OCI-LY3 (cell line): ENCODE results near the gene C9orf57.
"Not testable (repeated sequence)": the region's sequence is repeated elsewhere in the genome, so short reads cannot be mapped to it uniquely, and the experiment has no call there.

Source experiments
- H2AFZ ChIP-seq: fragments of 200-600, 300-600 bp; shearing (Covaris generic); 2 replicates; pipeline ENCODE4 v1.6.0; 2014; ENCODE audit warnings: antibody characterized with exemption, low read depth, low read length
- H3K27ac ChIP-seq: fragments of 200-600, 300-600 bp; sonication (generic); 2 replicates; pipeline ENCODE4 v1.5.1; 2014; ENCODE audit warnings: mild to moderate bottlenecking, low read length, moderate library complexity, mixed read lengths
- H3K27me3 ChIP-seq: fragments of 200-600, 300-600 bp; sonication (generic); 2 replicates; pipeline ENCODE4 v1.6.1; 2014; ENCODE audit warnings: low read depth, low read length, mixed read lengths
- H3K36me3 ChIP-seq: fragments of 200-600, 300-600 bp; sonication (generic); replicated peaks from 2 replicates; pipeline ENCODE3; 2014; ENCODE audit warnings: low read depth, low read length, mixed read lengths
- H3K4me1 ChIP-seq: fragments of 300-600, 200-600 bp; sonication (generic); 2 replicates; pipeline ENCODE4 v1.6.1; 2014; ENCODE audit warnings: low read length, mixed read lengths
- H3K4me2 ChIP-seq: fragments of 200-600, 300-600 bp; sonication (generic); 2 replicates; pipeline ENCODE4 v1.6.1; 2014; ENCODE audit warnings: low read length, mixed read lengths
- H3K4me3 ChIP-seq: fragments of 300-600, 200-600 bp; sonication (generic); 2 replicates; pipeline ENCODE4 v1.5.1; 2014; ENCODE audit warnings: antibody characterized with exemption, mild to moderate bottlenecking, low read length, moderate library complexity
- H3K79me2 ChIP-seq: fragments of 300-600, 200-600 bp; shearing (Covaris generic); 2 replicates; pipeline ENCODE4 v1.6.1; 2014; ENCODE audit warnings: mild to moderate bottlenecking, low read length, mixed read lengths
- H3K9ac ChIP-seq: fragments of 300-600, 200-600 bp; shearing (Covaris generic); 2 replicates; pipeline ENCODE4 v1.6.0; 2014; ENCODE audit warnings: mild to moderate bottlenecking, low read length, moderate library complexity
- H3K9me3 ChIP-seq: fragments of 200-600, 300-600 bp; shearing (Covaris generic); 2 replicates; pipeline ENCODE4 v1.6.1; 2014; ENCODE audit warnings: low read length, mixed read lengths; ENCODE audit not compliant: insufficient read depth
- H4K20me1 ChIP-seq: fragments of 200-600, 300-600 bp; sonication (generic); 2 replicates; pipeline ENCODE4 v1.6.1; 2016; ENCODE audit warnings: low read length, mixed read lengths; ENCODE audit not compliant: insufficient read depth
- CTCF ChIP-seq: fragments of 200-600, 300-600 bp; sonication (generic); IDR thresholded peaks from 2 replicates; pipeline ENCODE4 v1.5.1; 2014; ENCODE audit warnings: antibody characterized with exemption, low read length, low read depth
- EZH2phosphoT487 ChIP-seq: fragments of 200-600 bp; shearing (Covaris generic); IDR thresholded peaks from 2 replicates; pipeline ENCODE4 v1.6.1; 2018; ENCODE audit warnings: antibody characterized with exemption, mixed run types, low read depth

C9orf57 gene

GRCh38 chr9:72060513-72060912, at the start of gene C9orf57:
TSS of gene C9orf57 (minus strand) at chr9:72060613. CDS start at chr9:72059331, 1,282 bp downstream.
- Histone ChIP-seq H3K9me3 (no peaks in the 10 kb centered on the region), H3K27ac (no peak within 1 kb of the TSS), H3K27me3 (peaks cover 3% of the 10 kb centered on the region; the same call in 1 of the 2 replicates), H3K9ac (no peak within 1 kb of the TSS), H4K20me1 (no peaks in the 10 kb centered on the region), H3K4me2 (no peak within 1 kb of the TSS), H3K36me3 (no peaks in the 10 kb centered on the region), H3K4me1 (no peaks in the 10 kb centered on the region), H3K79me2 (no peaks in the 10 kb centered on the region), H2AFZ (no peak within 1 kb of the TSS), H3K4me3 (no peak within 1 kb of the TSS)
- no peak for TF ChIP-seq CTCF
- TF ChIP-seq EZH2phosphoT487: no peak

- H3K27me3 ChIP-seq: no peaks in the 10 kb centered on the region
- TF ChIP-seq EZH2phosphoT487 (no peak), CTCF (no peak)
- H3K27ac ChIP-seq: no peak overlapping the region
- no peaks in the 10 kb centered on the region for H3K4me1 ChIP-seq
- no peak overlapping the region for H3K9ac ChIP-seq
- H3K4me2 ChIP-seq: no peak overlapping the region
- H3K4me3 ChIP-seq: no peak overlapping the region
- no peaks in the 10 kb centered on the region for H3K9me3 ChIP-seq
- H3K36me3 ChIP-seq: no peaks in the 10 kb centered on the region
- H3K79me2 ChIP-seq: no peaks in the 10 kb centered on the region
- no peak overlapping the region for H2AFZ ChIP-seq
- H4K20me1 ChIP-seq: no peaks in the 10 kb centered on the region
These were observed 42.1 kb upstream of the C9orf57 start for GRCh38 chr9:72102520-72102919.

- H3K36me3 ChIP-seq, H3K4me1 ChIP-seq, H3K27me3 ChIP-seq, H3K4me3 ChIP-seq, H3K9me3 ChIP-seq, H4K20me1 ChIP-seq, H3K79me2 ChIP-seq, H3K4me2 ChIP-seq, H2AFZ ChIP-seq, H3K9ac ChIP-seq, H3K27ac ChIP-seq: not testable (repeated sequence)
These were observed 35.1 kb upstream of the C9orf57 start for GRCh38 chr9:72095520-72095919.

GRCh38 chr9:72092820-72093219, 32.4 kb upstream of the C9orf57 start:
- Histone ChIP-seq H3K79me2 (no peaks in the 10 kb centered on the region), H3K9ac (no peak overlapping the region), H3K9me3 (no peaks in the 10 kb centered on the region), H3K27me3 (no peaks in the 10 kb centered on the region), H3K4me2 (no peak overlapping the region), H4K20me1 (no peaks in the 10 kb centered on the region), H3K27ac (no peak overlapping the region), H2AFZ (no peak overlapping the region), H3K4me3 (no peak overlapping the region), H3K36me3 (no peaks in the 10 kb centered on the region), H3K4me1 (no peaks in the 10 kb centered on the region)
- TF ChIP-seq CTCF: no peak
